Immature natural killer cell (primary cell): ENCODE data around the gene SGCE. TPM values are rescaled to one million over a fixed set of nuclear protein-coding genes. Genes with fewer than 3 reads are reported as not detected.
"Not testable (repeated sequence)": the region's sequence is repeated elsewhere in the genome, so short reads cannot be mapped to it uniquely, and the experiment has no call there.

Source experiments
- DNase-seq, 3 donors: peaks; one replicate each; pipeline ENCODE4 v3.0.0; 2022; ENCODE audit warnings: mixed read lengths in 1 of 3
- H3K27ac Mint-ChIP-seq, 6 donors: one replicate each; pipeline ENCODE4 v1.8.0; 2020; ENCODE audit warnings: mixed read lengths in 6 of 6, mild to moderate bottlenecking in 5 of 6, inconsistent platforms in 4 of 6, moderate library complexity in 3 of 6
- H3K27me3 Mint-ChIP-seq, 3 donors: one replicate each; pipeline ENCODE4 v1.8.0; 2020 to 2021; ENCODE audit warnings: low read depth in 3 of 3, mild to moderate bottlenecking in 3 of 3, mixed read lengths in 3 of 3, moderate library complexity in 3 of 3, inconsistent platforms in 1 of 3
- H3K36me3 Mint-ChIP-seq, 3 donors: one replicate each; pipeline ENCODE4 v1.8.0; 2020; ENCODE audit warnings: mixed read lengths in 3 of 3, inconsistent platforms in 2 of 3, mild to moderate bottlenecking in 2 of 3
- H3K4me1 Mint-ChIP-seq, 2 donors: one replicate each; pipeline ENCODE4 v1.8.0; 2020; ENCODE audit warnings: inconsistent platforms in 2 of 2, mild to moderate bottlenecking in 2 of 2, mixed read lengths in 2 of 2, moderate library complexity in 1 of 2
- H3K4me3 Mint-ChIP-seq, 5 donors: one replicate each; pipeline ENCODE4 v1.8.0; 2020; ENCODE audit warnings: mild to moderate bottlenecking in 5 of 5, mixed read lengths in 5 of 5, inconsistent platforms in 3 of 5, moderate library complexity in 3 of 5
- H3K9me3 Mint-ChIP-seq, 6 donors: one replicate each; pipeline ENCODE4 v1.8.0; 2020; ENCODE audit warnings: mild to moderate bottlenecking in 6 of 6, mixed read lengths in 6 of 6, inconsistent platforms in 4 of 6, moderate library complexity in 3 of 6
- polyA plus RNA-seq, 3 donors: library from polyadenylated mRNA; unstranded; fragments of 300-500 nt; fragmentation: Illumina TruSeq; gene quantifications; one replicate each; pipeline ENCODE4 v1.2.3, GENCODE V29; 2021

The SGCE gene, protein sequence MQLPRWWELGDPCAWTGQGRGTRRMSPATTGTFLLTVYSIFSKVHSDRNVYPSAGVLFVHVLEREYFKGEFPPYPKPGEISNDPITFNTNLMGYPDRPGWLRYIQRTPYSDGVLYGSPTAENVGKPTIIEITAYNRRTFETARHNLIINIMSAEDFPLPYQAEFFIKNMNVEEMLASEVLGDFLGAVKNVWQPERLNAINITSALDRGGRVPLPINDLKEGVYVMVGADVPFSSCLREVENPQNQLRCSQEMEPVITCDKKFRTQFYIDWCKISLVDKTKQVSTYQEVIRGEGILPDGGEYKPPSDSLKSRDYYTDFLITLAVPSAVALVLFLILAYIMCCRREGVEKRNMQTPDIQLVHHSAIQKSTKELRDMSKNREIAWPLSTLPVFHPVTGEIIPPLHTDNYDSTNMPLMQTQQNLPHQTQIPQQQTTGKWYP
- 1 to 10 TPM in 2 of 3 donors, under 1 TPM in 1; 0.78 to 2.6 (median 2.0) TPM for polyA plus RNA-seq

DNA sequence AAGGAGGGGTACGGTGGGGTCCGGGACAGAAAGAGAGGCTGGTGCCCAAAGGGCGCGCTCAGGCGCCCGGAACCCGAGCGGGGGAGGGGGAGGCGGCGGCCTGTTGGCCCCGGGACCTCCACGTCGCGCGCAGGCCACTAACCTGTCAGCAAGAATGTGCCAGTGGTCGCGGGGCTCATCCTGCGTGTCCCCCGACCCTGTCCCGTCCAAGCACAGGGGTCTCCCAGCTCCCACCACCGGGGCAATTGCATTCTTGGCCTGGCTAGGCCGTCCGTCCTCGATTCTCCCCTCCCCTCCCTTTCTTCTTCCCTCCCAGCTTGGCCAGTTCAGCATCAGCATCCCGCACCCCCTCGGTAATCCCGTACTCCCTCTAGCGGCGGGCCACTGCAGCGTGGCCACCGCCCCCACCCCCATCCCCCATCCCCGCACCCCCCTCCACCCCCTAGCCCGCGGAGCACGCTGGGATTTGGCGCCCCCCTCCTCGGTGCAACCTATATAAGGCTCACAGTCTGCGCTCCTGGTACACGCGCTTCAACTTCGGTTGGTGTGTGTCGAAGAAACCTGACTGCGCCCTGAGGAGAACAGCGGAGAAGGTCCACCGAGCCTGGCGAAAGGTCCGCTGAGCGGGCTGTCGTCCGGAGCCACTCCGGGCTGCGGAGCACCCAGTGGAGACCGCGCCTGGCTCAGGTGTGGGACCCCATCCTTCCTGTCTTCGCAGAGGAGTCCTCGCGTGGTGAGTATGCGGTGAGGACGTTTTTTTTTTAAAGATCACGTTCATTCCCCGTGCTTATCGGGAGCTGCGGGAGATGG lies at the start of gene SGCE:
SGCE (minus strand) TSS at position 286 of the 810 bp plus-strand sequence; CDS start at position 251, 35 bp downstream.
- H3K9me3 Mint-ChIP-seq, result no peaks in the 10 kb centered on the region
- peaks cover 23 to 27% of the 10 kb centered on the region in 2 donors for H3K4me1 Mint-ChIP-seq
- peak within 1 kb of the TSS in 2 of 6 donors; percentile 65 to 73 for H3K27ac Mint-ChIP-seq
- peak within 1 kb of the TSS; percentile 81 to 91 (median 85) for H3K4me3 Mint-ChIP-seq
- peak; percentile 33 to 39 (median 36) for DNase-seq
- H3K27me3 Mint-ChIP-seq, result peaks cover 13 to 28% (median 16%) of the 10 kb centered on the region in 3 donors
- H3K36me3 Mint-ChIP-seq, result no peaks in the 10 kb centered on the region

DNA sequence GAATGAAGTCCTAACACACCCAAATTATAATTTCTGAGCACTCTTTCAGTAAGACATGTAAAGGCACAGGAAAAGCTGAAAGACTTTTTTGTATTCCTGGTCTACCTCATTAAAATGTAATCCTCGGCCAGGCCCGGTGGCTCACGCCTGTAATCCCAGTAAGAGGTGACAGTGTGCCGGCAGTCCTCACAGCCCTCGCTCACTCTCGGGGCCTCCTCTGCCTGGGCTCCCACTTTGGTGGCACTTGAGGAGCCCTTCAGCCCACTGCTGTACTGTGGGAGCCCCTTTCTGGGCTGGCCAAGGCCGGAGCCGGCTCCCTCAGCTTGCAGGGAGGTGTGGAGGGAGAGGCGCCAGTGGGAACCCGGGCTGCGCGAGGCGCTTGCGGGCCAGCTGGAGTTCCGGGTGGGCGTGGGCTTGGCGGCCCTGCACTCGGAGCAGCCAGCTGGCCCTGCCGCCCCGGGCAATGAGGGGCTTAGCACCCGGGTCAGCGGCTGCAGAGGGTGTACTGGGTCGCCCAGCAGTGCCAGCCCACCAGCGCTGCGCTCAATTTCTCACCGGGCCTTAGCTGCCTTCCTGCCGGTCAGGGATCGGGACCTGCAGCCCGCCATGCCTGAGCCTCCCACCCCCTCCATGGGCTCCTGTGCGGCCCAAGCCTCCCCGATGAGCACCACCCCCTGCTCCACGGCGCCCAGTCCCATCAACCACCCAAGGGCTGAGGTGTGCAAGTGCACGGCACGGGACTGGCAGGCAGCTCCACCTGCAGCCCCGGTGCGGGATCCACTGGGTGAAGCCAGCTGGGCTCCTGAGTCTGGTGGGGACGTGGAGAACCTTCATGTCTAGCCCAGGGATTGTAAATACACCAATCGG lies 49.5 kb upstream of the SGCE start:
- not testable (repeated sequence) for H3K27ac Mint-ChIP-seq, DNase-seq, H3K36me3 Mint-ChIP-seq, H3K4me3 Mint-ChIP-seq, H3K9me3 Mint-ChIP-seq, H3K27me3 Mint-ChIP-seq, H3K4me1 Mint-ChIP-seq

DNA sequence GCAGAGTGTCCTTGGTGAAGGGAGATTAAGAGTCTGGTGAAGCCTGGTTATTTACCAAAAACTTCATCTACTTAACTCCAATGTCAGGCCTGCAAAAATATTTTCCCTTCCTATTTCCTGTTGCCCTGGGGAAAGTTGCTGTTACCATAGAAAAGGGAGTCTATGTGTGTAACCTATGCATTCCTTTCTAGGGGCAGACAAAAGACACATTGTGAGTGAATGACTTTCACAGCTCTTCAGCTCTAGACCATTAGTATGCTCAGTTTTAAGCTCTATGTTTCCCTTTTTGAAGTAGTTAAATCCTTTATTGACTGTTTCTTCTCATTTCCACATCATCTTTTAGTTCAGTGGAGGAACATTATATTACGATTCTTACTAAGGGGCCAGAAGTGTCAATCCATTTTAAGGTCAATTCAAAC lies 45.6 kb upstream of the SGCE start:
- H3K4me1 Mint-ChIP-seq, result no peaks in the 10 kb centered on the region
- peaks cover 0 to 3% (median 0%) of the 10 kb centered on the region in 3 donors for H3K27me3 Mint-ChIP-seq
- DNase-seq, result no peak
- H3K4me3 Mint-ChIP-seq, result no peak overlapping the region
- no peak overlapping the region for H3K27ac Mint-ChIP-seq
- H3K9me3 Mint-ChIP-seq, result no peaks in the 10 kb centered on the region
- H3K36me3 Mint-ChIP-seq, result no peaks in the 10 kb centered on the region

DNA sequence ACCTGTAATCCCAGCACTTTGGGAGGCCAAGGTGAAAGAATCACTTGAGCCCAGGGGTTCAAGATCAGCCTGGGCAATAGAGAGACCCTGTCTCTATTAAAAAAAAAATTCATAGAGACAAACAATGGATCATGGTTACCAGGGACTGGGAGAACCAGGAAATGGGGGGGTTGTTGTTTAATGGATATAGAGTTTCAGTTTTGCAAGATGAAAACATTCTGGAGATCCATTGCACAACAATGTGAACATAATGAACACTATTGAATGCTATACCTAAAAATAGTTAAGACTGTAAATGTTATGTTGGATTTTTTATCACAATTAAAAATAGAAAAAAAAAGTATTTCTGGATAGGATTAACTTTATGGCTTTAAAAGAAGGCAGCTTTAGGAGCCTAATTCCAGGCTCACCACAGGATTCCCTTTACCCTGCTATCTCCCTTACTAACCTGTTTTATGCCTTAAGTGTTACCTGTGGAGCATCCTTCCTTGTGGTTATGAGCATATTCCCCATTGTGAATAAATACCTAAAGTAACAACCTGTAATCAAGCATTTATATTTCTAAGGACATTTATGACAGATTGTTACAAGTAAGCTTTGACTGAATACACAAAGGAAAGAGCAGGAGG lies 45.1 kb upstream of the SGCE start:
- H3K4me1 Mint-ChIP-seq, result no peaks in the 10 kb centered on the region
- DNase-seq, result no peak
- H3K9me3 Mint-ChIP-seq, result no peaks in the 10 kb centered on the region
- no peak overlapping the region for H3K4me3 Mint-ChIP-seq
- no peaks in the 10 kb centered on the region for H3K36me3 Mint-ChIP-seq
- H3K27ac Mint-ChIP-seq, result no peak overlapping the region
- H3K27me3 Mint-ChIP-seq, result peaks cover 0 to 4% (median 0%) of the 10 kb centered on the region in 3 donors

DNA sequence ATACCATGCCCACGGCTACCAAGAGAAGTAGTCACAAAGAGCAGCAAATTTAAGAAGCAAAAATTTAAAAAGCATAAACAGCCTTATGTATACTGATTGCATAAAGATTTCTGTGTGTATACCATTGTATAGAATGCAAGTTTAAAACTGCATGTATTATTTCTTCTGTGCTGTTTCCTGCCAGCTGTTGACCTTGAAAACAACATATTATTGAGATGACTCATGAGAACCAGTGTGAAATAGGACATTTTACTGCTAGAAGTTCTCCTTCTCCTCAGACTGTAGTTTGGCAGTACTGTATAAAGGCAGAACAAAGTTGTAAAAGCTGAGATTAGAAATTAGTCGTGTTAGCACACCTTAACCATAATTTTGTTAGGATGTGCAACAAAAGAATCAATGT lies 42.3 kb upstream of the SGCE start:
- Mint-ChIP-seq H3K27ac (no peak overlapping the region), H3K9me3 (peaks cover 0 to 2% (median 0%) of the 10 kb centered on the region in 6 donors), H3K4me1 (no peaks in the 10 kb centered on the region), H3K27me3 (peaks cover 0 to 4% (median 3%) of the 10 kb centered on the region in 3 donors), H3K4me3 (no peak overlapping the region), H3K36me3 (no peaks in the 10 kb centered on the region)
- DNase-seq, result no peak

DNA sequence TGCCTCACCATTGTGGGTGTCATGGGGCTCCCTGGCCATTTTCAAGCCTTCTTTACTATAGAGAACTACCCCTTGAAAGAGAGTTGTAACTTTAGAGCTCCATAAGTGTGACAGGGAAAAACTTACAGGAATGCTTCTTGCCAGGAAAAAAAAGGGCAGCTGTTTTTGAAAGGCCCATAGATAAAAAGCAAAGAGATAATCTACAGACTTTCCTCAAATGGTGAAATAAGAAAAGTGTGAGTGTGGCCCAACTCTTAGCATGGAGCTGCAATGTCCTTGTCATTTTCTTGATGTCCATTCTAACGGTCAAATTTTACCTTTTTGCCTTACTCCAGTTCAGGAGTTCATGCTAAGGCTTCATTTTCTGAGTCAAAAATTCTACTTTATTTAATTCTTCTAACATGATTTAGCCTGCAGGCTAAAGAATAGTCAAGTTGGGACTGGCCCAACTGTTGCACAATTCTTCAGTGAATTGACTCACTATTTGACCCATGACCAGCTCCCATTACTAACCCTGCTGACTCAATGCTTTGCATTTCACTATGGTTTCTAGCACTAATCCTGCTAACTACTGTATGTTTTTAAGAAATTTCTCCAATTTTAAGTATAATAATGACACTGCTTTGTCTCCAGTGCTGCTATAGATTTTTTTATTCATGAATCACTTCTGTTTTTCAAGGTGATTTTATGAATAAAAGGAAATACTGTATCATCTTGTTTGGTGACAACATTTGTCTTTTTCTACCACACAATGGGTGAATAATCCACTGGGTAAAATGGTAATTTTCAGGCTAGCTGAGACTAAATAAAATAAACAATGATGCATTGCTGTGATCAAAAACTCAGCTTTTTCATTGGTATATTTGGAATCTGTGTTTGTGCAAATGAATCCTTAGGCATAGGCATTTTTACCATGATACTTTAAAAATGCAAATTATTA lies 41.4 kb upstream of the SGCE start:
- Mint-ChIP-seq H3K9me3 (peaks cover 0 to 2% (median 0%) of the 10 kb centered on the region in 6 donors), H3K36me3 (no peaks in the 10 kb centered on the region), H3K4me3 (no peak overlapping the region), H3K27me3 (peaks cover 0 to 4% (median 3%) of the 10 kb centered on the region in 3 donors), H3K4me1 (no peaks in the 10 kb centered on the region), H3K27ac (no peak overlapping the region)
- DNase-seq, result no peak

DNA sequence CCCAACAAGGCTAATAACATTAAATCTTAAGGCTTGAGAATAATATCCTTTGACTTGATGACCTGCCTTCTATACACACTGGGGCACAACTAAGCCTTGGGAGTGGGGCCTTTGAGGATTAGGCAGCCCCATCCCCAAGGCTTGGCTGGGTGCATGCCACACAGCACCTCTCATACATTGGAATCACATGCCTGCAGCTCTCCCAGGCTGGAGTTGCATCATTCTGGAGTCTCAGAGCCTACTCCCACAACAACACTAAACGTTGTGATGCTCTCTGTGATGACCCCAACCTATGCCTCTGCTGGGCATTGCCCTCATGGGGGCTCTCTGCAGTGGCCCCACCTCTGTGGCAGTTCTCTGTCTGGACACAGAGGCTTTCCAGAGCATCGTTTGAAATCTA lies 31.9 kb upstream of the SGCE start:
- no peak overlapping the region for H3K4me3 Mint-ChIP-seq
- H3K4me1 Mint-ChIP-seq, result no peaks in the 10 kb centered on the region
- no peaks in the 10 kb centered on the region for H3K9me3 Mint-ChIP-seq
- no peak for DNase-seq
- H3K27ac Mint-ChIP-seq, result no peak overlapping the region
- H3K36me3 Mint-ChIP-seq, result no peaks in the 10 kb centered on the region
- peaks cover 0 to 2% (median 2%) of the 10 kb centered on the region in 3 donors for H3K27me3 Mint-ChIP-seq

DNA sequence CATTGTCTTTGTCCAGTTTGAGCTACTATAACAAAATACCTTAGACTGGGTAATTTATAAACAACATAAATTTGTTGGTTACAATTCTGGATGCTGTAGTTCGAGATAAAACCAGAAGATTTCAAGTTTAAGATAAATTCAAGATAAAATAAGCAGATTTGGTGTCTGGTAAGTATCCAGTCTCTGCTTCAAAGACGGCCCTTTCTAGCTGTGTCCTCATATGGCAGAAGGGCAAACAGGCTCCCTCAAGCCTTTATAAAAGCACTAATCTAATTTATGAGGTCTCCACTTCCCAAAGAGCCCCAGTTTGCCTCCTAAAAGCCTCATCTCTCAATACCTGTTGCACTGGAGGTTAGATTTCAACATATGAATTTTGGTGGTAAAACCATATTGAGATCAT lies 31.1 kb upstream of the SGCE start:
- no peaks in the 10 kb centered on the region for H3K36me3 Mint-ChIP-seq
- H3K27me3 Mint-ChIP-seq, result peaks cover 0 to 2% (median 2%) of the 10 kb centered on the region in 3 donors
- no peaks in the 10 kb centered on the region for H3K4me1 Mint-ChIP-seq
- DNase-seq, result no peak
- no peaks in the 10 kb centered on the region for H3K9me3 Mint-ChIP-seq
- H3K27ac Mint-ChIP-seq, result no peak overlapping the region
- no peak overlapping the region for H3K4me3 Mint-ChIP-seq

DNA sequence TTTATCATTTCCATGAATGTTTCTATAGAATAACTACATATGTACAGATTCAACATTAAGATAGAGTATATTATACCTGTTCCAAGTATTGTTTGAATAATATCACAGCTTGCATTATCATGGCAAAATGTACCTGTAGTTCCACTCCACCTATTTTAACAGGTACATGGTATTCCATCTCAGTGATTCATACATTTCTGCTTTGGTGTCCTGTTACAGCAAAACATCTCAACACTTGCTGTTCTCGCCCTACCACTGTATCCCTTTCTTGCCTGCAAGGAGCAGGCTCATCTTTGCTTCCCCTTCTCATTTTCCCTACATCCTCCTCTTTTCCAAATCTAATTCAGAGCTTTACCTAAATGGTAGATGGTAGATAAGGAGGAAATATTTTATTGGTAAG lies 27.1 kb upstream of the SGCE start:
- Mint-ChIP-seq H3K4me1 (no peaks in the 10 kb centered on the region), H3K27ac (no peak overlapping the region), H3K9me3 (no peaks in the 10 kb centered on the region), H3K27me3 (peaks cover 0 to 1% (median 0%) of the 10 kb centered on the region in 3 donors), H3K36me3 (no peaks in the 10 kb centered on the region), H3K4me3 (no peak overlapping the region)
- DNase-seq, result no peak

DNA sequence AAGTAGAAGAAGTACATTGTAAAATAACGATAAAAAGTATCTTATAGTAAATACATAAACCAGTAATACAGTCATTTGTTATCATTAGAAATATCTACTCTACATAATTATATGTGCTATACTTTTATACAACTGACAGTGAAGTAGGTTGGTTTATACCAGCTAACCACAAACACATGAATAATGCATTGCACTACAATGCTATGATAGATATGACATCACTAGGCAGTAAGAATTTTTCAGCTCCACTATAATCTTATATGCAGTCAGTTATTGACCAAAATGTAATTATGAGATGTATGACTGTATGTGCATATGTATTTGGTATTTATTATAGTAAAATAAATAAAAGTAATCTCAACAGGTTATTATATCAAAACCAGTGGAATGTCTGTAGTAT lies 23.4 kb upstream of the SGCE start:
- no peak overlapping the region for H3K4me3 Mint-ChIP-seq
- no peak for DNase-seq
- no peaks in the 10 kb centered on the region for H3K4me1 Mint-ChIP-seq
- no peak overlapping the region for H3K27ac Mint-ChIP-seq
- H3K9me3 Mint-ChIP-seq, result no peaks in the 10 kb centered on the region
- peaks cover 0 to 3% (median 1%) of the 10 kb centered on the region in 3 donors for H3K27me3 Mint-ChIP-seq
- no peaks in the 10 kb centered on the region for H3K36me3 Mint-ChIP-seq

DNA sequence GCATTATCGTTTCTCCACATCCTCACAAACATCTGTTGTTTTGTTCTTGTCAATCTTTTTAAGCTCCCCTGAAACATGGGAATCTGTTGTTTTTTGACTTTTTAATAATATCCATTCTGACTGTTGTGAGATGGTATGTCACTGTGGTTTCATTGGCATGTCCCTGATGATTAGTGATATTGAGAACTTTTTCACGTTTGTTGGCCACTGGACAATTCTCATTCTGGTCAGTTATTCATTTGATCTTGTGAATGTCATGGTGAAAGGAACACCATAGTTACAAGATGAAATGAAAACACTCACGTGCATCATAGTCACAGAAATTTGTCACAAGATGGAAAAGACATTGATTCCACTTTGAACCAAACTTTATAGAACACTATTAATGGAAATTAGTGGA lies 20.5 kb upstream of the SGCE start:
- no peaks in the 10 kb centered on the region for H3K4me1 Mint-ChIP-seq
- no peak overlapping the region for H3K27ac Mint-ChIP-seq
- no peaks in the 10 kb centered on the region for H3K9me3 Mint-ChIP-seq
- DNase-seq, result no peak
- no peaks in the 10 kb centered on the region for H3K36me3 Mint-ChIP-seq
- H3K27me3 Mint-ChIP-seq, result peaks cover 0 to 3% (median 1%) of the 10 kb centered on the region in 3 donors
- no peak overlapping the region for H3K4me3 Mint-ChIP-seq

DNA sequence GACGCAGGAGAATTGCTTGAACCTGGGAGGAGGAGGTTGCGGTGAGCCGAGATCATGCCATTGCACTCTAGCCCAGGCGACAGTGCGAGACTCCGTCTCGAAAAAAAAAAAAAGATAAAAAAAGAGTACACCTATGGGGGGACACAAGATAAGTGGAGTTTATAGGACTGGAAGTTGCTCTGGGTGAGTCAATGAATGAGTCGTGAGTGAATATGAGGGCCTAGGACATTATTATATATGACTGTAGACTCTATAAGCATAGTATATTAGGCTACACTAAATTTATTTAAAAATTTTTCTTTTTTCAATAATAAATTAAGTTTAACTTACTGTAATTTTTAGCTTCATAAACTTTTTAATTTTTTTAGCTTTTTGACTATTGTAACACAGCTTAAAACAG lies 19.4 kb upstream of the SGCE start:
- Mint-ChIP-seq H3K36me3 (no peaks in the 10 kb centered on the region), H3K4me1 (no peaks in the 10 kb centered on the region), H3K9me3 (no peaks in the 10 kb centered on the region), H3K4me3 (no peak overlapping the region), H3K27me3 (peaks cover 1 to 3% (median 3%) of the 10 kb centered on the region in 3 donors), H3K27ac (no peak overlapping the region)
- no peak for DNase-seq
